Stimulated activated naive B cell treated with anti-CD40 and anti-IgM and Interleukin-4, amounts not matched to agents 10 μg/mL and 1 μg/mL and 100 μg/mL, for 72 hours (primary cell): ENCODE measurements around the gene ANKMY1.
"Not testable (repeated sequence)": the region's sequence is repeated elsewhere in the genome, so short reads cannot be mapped to it uniquely, and the experiment has no call there.

Source experiments
- ATAC-seq, 2 donors: fragments of 150-1000 bp; cut with Tn5 transposase; replicated peaks; 2 replicates each; pipeline ENCODE4 v1.10.0; 2021; ENCODE audit warnings: moderate library complexity in 1 of 2
- DNase-seq: peaks from one replicate; pipeline ENCODE4 v3.0.0; 2021
- H3K27ac Mint-ChIP-seq: one replicate; pipeline ENCODE4 v1.8.0; 2022; ENCODE audit warnings: mild to moderate bottlenecking, mixed read lengths
- H3K27me3 Mint-ChIP-seq, 2 donors: one replicate each; pipeline ENCODE4 v1.8.0; 2022; ENCODE audit warnings: mixed read lengths in 2 of 2
- H3K36me3 Mint-ChIP-seq, 2 donors: one replicate each; pipeline ENCODE4 v1.8.0; 2022; ENCODE audit warnings: mixed read lengths in 2 of 2, mild to moderate bottlenecking in 1 of 2
- H3K4me1 Mint-ChIP-seq, 2 donors: one replicate each; pipeline ENCODE4 v1.8.0; 2022; ENCODE audit warnings: mixed read lengths in 2 of 2, mild to moderate bottlenecking in 1 of 2
- H3K4me3 Mint-ChIP-seq, 2 donors: one replicate each; pipeline ENCODE4 v1.8.0; 2022; ENCODE audit warnings: mild to moderate bottlenecking in 2 of 2, mixed read lengths in 2 of 2, moderate library complexity in 1 of 2
- H3K9me3 Mint-ChIP-seq, 2 donors: one replicate each; pipeline ENCODE4 v1.8.0; 2022; ENCODE audit warnings: mixed read lengths in 2 of 2, mild to moderate bottlenecking in 1 of 2

The ANKMY1 gene

DNA sequence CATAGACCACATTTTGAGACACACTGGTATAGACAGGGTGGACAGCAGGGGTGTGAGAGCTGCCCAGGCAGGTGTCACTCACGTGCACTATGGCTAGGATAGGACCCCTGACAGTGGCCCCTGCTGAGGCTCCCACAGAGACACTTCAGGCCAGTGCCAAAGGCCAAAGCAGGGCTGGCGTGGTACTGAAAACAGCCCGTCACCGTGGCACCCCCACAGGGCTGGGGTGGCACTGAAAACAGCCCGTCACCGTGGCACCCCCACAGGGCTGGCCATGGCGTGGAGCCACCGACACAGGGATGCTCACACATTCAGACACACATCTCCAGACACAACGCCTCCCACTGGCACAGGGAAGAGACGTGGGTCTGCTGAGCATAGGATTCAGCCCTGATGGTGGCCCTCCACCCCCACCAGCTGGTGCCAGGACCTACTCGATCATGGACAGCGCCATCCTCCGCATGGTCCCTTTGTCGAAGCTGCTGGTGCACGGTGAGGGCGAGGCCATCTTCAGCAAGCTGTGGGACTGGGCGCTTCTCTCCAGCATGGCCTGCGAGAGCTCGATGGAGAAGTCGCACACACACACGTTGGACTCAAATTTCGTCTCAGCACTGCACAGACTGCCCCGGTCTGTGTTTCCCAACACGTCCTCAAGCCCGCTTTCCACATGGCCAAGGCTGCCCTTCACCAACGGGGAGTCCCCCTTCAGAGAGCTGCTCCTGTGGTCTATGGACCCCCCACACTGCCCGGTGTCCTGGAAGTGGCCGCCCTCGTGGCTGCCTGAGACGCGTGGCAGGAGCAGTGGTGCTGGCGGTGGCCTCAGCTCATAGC is 34.1 kb downstream of the ANKMY1 start:
- peaks cover 18 to 27% of the 10 kb centered on the region in 2 donors for H3K9me3 Mint-ChIP-seq
- peaks cover 11 to 12% of the 10 kb centered on the region in 2 donors for H3K4me1 Mint-ChIP-seq
- no peak for ATAC-seq
- no peak for DNase-seq
- no peak overlapping the region for H3K27ac Mint-ChIP-seq
- H3K4me3 Mint-ChIP-seq, result no peak overlapping the region
- H3K36me3 Mint-ChIP-seq, result peaks cover 71 to 83% of the 10 kb centered on the region in 2 donors
- peaks cover 7 to 13% of the 10 kb centered on the region in 2 donors for H3K27me3 Mint-ChIP-seq

DNA sequence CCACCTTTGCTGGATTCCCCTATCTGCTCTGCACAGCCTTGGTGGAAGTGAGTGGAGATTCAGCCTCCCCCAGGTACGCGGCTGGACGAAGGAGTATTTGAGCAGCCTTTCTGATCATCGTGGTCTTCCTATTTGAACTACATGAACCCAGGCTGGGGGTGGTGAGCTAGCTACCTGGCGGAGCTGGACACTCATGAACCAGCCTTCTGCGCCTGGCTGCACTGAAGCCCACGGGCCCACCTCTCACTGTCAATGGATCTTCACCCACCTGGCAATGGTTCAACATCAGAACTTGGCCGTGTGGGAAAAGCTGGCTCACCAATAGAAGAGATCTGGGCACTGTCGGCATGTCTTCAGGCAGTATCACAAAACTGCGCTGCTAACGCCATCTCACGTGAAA is 35.4 kb downstream of the ANKMY1 start:
- ATAC-seq (no peak), DNase-seq (no peak)
- peaks cover 7 to 14% of the 10 kb centered on the region in 2 donors for H3K27me3 Mint-ChIP-seq
- H3K9me3 Mint-ChIP-seq, result peaks cover 11 to 23% of the 10 kb centered on the region in 2 donors
- H3K4me3 Mint-ChIP-seq, result no peak overlapping the region
- peaks cover 9 to 10% of the 10 kb centered on the region in 2 donors for H3K4me1 Mint-ChIP-seq
- peaks cover 68 to 84% of the 10 kb centered on the region in 2 donors for H3K36me3 Mint-ChIP-seq
- peak overlapping the region; percentile 7 for H3K27ac Mint-ChIP-seq

DNA sequence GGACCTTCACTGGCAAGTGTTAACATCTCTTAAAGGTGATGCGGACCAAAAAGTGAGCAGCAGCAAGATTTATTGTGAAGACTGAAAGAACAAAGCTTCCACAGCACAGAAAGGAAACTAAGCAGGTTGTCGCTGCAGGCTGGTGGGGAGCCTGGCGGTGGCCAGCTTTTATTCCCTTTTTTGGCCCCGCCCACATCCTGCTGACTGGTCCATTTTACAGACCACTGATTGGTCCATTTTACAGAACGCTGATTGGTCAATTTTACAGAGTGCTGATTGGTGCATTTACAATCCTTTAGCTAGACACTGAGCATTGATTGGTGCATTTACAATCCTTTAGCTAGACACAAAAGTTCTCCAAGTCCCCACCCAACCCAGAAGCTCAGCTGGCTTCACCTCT is 35.9 kb downstream of the ANKMY1 start:
- peaks cover 7 to 14% of the 10 kb centered on the region in 2 donors for H3K27me3 Mint-ChIP-seq
- DNase-seq, ATAC-seq, H3K27ac Mint-ChIP-seq, H3K4me3 Mint-ChIP-seq, H3K4me1 Mint-ChIP-seq: not testable (repeated sequence)
- H3K36me3 Mint-ChIP-seq, result peaks cover 64 to 78% of the 10 kb centered on the region in 2 donors
- peaks cover 5 to 20% of the 10 kb centered on the region in 2 donors for H3K9me3 Mint-ChIP-seq

DNA sequence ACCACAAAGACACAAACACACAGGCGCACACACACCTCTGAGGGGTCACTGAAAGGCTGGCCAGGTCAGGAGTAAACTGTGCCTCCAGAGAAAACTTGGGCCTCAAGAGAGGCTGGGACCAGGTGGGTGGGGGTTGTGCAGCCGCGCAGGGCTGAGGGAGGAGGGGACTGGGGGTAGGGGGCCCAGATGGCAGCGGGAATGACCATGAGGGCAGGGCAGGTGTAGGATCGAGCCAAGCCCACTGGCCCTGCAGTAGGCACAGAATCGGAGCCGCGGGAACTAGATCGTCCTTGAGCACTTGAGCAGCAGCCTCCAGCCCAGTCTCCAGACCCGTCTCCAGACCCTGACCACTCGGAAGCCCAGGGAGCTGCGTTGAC is 36.8 kb downstream of the ANKMY1 start:
- DNase-seq (no peak), ATAC-seq (no peak)
- Mint-ChIP-seq H3K36me3 (peaks cover 59 to 70% of the 10 kb centered on the region in 2 donors), H3K4me1 (peaks cover 6 to 9% of the 10 kb centered on the region in 2 donors), H3K4me3 (no peak overlapping the region), H3K27ac (peak overlapping the region; percentile 60), H3K9me3 (peaks cover 5 to 20% of the 10 kb centered on the region in 2 donors), H3K27me3 (peaks cover 7 to 14% of the 10 kb centered on the region in 2 donors)

DNA sequence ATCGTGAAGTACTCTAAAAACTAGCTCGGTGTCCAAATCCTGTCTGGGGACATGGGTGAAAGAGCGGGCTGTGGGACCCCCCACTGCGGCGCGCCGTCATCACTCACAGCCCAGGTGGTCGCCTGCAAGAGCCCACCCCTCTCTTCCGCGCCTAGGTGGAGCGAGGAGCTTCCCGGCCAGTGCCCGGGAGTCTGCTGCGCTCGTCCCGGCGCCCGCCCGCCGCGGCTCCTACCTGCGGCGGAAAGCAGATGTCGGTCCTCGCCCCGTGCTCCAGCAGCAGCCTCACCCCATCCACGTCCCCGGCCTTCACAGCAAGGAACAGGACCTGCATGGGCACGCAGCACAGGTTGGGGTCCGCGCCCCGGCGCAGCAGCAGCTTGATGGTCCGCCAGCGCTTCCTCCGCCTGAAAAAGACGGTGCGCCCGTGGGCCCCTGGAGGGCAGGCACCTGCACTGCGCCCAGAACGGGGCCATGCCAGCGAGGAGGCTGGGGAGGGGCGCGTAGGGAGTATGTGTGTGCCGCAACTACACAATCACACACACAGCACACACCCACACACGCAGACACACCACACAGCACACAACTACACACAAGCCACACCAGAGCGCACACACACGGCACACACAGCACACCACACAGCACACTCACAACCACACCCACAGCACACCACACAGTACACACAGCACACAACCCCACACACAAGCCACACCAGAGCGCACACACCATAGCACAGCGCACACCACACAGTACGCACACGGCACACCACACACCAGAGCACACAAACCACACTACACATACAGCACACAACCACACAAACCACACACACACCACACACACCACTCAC is 37.4 kb downstream of the ANKMY1 start:
- H3K27ac Mint-ChIP-seq, result peak overlapping the region; percentile 60
- ATAC-seq (peak in 1 of 2 donors; percentile 47), DNase-seq (no peak)
- H3K9me3 Mint-ChIP-seq, result peaks cover 5 to 17% of the 10 kb centered on the region in 2 donors
- H3K27me3 Mint-ChIP-seq, result peaks cover 7 to 14% of the 10 kb centered on the region in 2 donors
- peak overlapping the region in 1 of 2 donors; percentile 41 for H3K4me3 Mint-ChIP-seq
- H3K36me3 Mint-ChIP-seq, result peaks cover 55 to 65% of the 10 kb centered on the region in 2 donors
- H3K4me1 Mint-ChIP-seq, result peaks cover 5 to 9% of the 10 kb centered on the region in 2 donors

DNA sequence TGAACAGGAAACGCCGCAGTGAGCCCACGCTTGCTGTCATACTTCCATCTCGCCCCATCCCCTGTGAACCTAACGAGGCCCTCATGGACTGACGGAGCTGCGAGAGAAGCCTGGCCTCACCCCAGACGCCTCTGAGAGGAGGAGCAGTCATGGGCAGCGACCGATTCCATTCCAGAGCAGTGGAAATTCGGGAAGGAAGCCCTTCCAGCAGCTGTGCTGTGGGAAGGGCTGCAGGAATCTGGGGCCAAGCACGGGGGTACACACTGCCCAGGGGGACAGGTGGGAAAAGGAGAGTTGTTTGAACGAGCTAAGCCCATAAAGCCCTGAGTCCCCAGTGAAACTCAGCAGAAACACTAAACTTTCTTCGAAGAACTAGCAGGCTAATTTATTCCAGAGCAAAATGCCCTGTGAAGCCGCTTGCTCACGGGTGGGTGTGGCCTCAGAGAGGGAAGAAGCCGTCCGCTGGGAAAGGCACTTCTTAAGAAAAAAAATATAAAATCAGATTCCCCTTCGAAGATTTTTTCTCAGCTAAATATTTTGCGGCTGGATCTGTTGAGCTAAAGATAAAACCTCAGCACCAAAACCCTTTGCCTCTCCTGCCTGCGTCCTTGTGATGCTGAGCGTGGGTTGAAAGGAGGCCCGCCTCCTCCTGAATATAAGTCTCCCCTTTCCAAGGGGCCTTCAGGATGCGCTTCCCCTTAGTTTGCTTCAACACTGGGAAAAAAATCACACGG is 38.2 kb downstream of the ANKMY1 start:
- peaks cover 0 to 11% of the 10 kb centered on the region in 2 donors for H3K9me3 Mint-ChIP-seq
- peaks cover 5 to 11% of the 10 kb centered on the region in 2 donors for H3K4me1 Mint-ChIP-seq
- DNase-seq (no peak), ATAC-seq (no peak)
- H3K27ac Mint-ChIP-seq, result no peak overlapping the region
- peaks cover 48 to 57% of the 10 kb centered on the region in 2 donors for H3K36me3 Mint-ChIP-seq
- peaks cover 7 to 14% of the 10 kb centered on the region in 2 donors for H3K27me3 Mint-ChIP-seq
- no peak overlapping the region for H3K4me3 Mint-ChIP-seq

DNA sequence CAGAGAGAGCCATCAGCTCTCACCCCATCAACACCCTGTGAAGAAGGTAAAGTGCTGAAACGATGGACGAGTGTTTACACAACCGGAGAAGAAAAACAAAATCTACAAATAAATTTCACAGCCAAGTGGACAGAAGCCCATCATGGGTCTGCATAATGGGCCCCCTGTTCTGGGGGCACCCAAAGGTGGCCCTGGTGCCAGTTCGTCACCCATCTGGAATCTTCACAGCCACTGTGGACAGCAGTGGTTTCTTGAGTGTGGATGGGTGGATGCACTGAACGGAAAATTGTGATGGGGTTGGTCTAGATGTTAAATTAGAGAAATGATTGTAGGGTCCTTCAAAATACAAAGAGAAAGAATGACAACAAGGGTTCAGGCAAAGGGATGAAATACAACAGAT is 38.8 kb downstream of the ANKMY1 start:
- peaks cover 7 to 14% of the 10 kb centered on the region in 2 donors for H3K27me3 Mint-ChIP-seq
- ATAC-seq (no peak), DNase-seq (no peak)
- peaks cover 0 to 11% of the 10 kb centered on the region in 2 donors for H3K9me3 Mint-ChIP-seq
- H3K36me3 Mint-ChIP-seq, result peaks cover 44 to 51% of the 10 kb centered on the region in 2 donors
- no peak overlapping the region for H3K4me3 Mint-ChIP-seq
- H3K27ac Mint-ChIP-seq, result no peak overlapping the region
- peaks cover 10 to 17% of the 10 kb centered on the region in 2 donors for H3K4me1 Mint-ChIP-seq

DNA sequence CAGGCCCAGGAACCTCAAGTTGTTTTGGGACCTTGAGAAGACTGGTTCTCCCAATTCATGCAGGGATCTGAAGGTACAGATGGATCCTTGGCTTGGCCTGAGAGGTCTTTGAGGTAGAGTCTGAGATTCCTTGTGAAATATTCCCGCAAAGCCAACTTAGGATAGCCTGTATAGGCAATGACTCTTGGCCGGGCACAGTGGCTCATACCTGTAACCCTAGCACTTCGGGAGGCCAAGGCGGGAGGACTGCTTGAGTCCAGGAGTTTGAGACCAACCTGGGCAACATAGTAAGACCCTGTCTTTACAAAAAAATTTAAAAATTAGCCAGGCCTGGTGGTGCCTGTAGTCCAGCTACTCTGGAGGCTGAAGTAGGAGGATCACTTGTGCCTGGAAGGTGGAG is 40.4 kb downstream of the ANKMY1 start:
- ATAC-seq (no peak), DNase-seq (no peak)
- Mint-ChIP-seq H3K36me3 (peaks cover 37 to 38% of the 10 kb centered on the region in 2 donors), H3K4me1 (peaks cover 18 to 29% of the 10 kb centered on the region in 2 donors), H3K27ac (no peak overlapping the region), H3K9me3 (peaks cover 0 to 6% of the 10 kb centered on the region in 2 donors), H3K27me3 (peaks cover 7 to 14% of the 10 kb centered on the region in 2 donors), H3K4me3 (no peak overlapping the region)

DNA sequence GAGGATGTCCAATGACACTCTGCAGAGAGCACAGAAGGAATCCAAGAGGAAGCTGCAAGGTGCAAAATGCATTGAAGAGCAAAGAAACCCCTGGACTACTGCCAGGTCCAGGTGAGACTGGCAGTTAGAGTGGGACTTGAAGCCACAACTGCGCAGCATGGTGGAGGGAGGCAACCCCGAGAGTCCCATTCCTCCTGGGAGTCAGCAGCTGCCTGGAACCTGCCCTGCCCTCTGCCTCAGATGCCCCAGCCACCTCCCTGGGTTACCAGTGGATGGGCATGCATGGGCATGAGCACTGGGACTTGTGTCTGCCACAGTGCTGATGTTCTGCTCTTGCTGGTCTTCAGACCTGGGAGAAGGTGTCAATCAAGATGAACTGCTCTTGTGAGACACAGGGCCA is 43.2 kb downstream of the ANKMY1 start:
- H3K4me1 Mint-ChIP-seq, result peaks cover 13 to 20% of the 10 kb centered on the region in 2 donors
- no peak overlapping the region for H3K4me3 Mint-ChIP-seq
- no peak overlapping the region for H3K27ac Mint-ChIP-seq
- no peaks in the 10 kb centered on the region for H3K9me3 Mint-ChIP-seq
- H3K36me3 Mint-ChIP-seq, result peaks cover 40 to 43% of the 10 kb centered on the region in 2 donors
- DNase-seq (no peak), ATAC-seq (no peak)
- peaks cover 0 to 9% of the 10 kb centered on the region in 2 donors for H3K27me3 Mint-ChIP-seq

DNA sequence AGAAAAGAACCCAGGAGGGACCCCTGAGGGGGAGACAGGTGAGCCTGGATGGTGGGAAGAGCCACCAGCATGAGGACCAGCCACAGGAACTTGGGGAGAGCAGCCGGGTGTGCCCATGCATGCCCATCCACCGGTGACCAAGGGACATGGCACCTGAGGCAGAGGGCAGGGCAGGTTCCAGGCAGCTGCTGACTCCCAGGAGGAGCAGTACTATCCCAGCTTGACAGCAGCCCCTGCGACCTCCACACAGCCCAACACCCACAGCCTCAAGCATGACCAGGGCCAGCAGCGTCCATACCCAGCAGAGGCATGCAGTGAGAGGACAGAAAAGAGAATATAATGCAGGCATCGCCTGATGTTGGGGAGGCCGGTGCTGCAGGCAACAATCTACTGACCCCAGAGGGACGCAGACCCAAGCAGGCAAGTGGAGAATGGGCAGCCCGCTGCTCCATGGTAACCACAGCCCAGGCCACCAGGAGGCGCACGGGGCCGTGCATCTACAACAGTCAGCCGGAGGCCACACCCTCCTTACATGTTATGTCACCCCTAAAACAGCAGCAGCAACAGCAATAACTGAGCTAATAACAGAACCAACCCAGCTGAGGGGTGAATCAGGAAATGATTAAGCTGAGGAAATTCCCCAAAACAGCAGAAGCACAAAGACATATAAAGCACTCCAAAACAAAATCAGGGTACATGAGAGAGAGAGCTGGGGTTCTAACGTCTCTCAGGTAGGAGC is 44.1 kb downstream of the ANKMY1 start:
- Mint-ChIP-seq H3K9me3 (peaks cover 0 to 2% of the 10 kb centered on the region in 2 donors), H3K27ac (peak overlapping the region; percentile 0), H3K36me3 (peaks cover 40 to 44% of the 10 kb centered on the region in 2 donors), H3K27me3 (peaks cover 0 to 1% of the 10 kb centered on the region in 2 donors), H3K4me1 (peaks cover 13 to 20% of the 10 kb centered on the region in 2 donors), H3K4me3 (no peak overlapping the region)
- ATAC-seq, result peak; percentile 99
- DNase-seq, result peak; percentile 72

DNA sequence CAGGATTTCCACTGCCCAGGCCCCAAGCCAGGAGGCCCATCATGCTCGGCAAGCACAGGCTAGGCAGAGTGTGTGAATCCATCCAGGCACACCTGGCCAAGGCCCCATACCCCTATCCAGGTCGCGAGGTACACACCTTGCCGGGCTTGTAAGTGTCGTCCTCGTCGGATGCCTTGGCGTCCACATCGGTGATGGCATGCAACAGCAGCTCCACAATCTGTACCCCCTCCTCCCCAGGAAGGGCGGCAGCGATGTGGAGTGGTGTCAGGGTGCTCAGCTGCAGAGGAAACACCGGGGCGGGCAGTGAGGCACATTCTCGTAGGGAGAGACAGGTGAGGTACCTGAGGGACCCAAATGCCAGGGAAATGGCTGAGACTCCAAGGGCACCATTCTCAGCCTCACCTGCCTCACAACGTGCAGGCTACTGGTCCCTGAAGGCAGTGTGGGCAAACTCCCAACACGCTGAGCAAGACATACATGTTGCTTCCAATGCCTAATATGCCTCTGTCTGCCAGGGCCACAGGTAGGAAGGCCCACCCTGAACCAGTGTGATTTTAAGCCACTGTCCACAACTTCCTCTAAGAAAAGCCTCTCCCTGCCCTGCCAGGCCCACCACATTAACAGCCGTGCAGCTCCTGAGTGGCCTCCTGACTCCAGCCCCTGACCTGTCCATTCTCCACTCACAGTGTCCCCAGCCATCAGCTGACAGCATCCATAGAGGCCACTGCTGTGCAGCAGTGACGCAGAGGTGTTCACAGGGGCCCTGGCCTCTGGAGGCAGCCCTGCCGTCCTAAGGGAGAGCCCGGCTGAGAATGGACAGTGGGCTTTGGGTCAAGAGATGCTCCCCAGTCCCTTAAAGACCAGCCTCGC is 44.9 kb downstream of the ANKMY1 start:
- Mint-ChIP-seq H3K9me3 (peaks cover 0 to 2% of the 10 kb centered on the region in 2 donors), H3K4me1 (peaks cover 13 to 20% of the 10 kb centered on the region in 2 donors), H3K27me3 (no peaks in the 10 kb centered on the region), H3K36me3 (peaks cover 38 to 42% of the 10 kb centered on the region in 2 donors), H3K27ac (no peak overlapping the region), H3K4me3 (no peak overlapping the region)
- ATAC-seq, result no peak
- DNase-seq, result no peak

DNA sequence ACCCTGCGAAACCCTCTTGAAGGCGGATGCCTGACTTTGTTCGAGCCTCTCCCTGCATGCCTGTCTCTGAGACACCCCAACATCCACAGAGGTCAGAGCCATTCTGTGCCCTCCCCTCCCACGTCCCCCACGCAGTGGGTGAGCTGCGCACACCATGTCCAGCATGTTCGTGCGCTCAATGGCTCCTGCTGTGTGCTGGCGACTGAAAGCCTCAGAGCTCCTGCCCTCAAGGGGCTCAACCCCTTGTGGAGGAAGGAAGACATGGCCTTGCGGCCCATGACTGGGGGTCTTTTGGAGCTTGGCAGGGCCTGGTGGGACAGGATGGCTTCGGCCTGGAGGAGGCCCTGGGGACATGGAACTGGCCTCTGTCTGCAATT is 45.7 kb downstream of the ANKMY1 start:
- ATAC-seq, result no peak
- H3K27me3 Mint-ChIP-seq, result no peaks in the 10 kb centered on the region
- no peak overlapping the region for H3K27ac Mint-ChIP-seq
- DNase-seq, result no peak
- peaks cover 0 to 2% of the 10 kb centered on the region in 2 donors for H3K9me3 Mint-ChIP-seq
- H3K36me3 Mint-ChIP-seq, result peaks cover 37 to 38% of the 10 kb centered on the region in 2 donors
- H3K4me3 Mint-ChIP-seq, result no peak overlapping the region
- peaks cover 13 to 20% of the 10 kb centered on the region in 2 donors for H3K4me1 Mint-ChIP-seq
